HCT116 (cell line): ENCODE measurements around the gene CDC14A. TPM values are rescaled to one million over a fixed set of nuclear protein-coding genes. Genes with fewer than 3 reads are reported as not detected.

Source experiments
- ATAC-seq: fragments of 200-7000 bp; cut with Tn5 transposase; 2 replicates; pipeline ENCODE4 v1.9.1; 2020; ENCODE audit warnings: mild to moderate bottlenecking, moderate library complexity
- BruUV-seq: library from RNA; stranded (reverse); fragments of 400-500 nt; replicated peaks from 2 replicates; lab custom pipeline; 2021; lab: Mats Ljungman, UMichigan
- CTCF ChIA-PET: fragments of 300-600 bp; sonication (Branson Sonifier 250); formaldehyde crosslinking; loops from one replicate; lab custom pipeline; 2021; ENCODE audit warnings: antibody characterized with exemption; lab: Charles Lee
- POLR2A ChIA-PET: fragments of 300-600, 350-600 bp; sonication (Branson Sonifier 250); formaldehyde crosslinking; loops from one replicate; lab custom pipeline; 2021; ENCODE audit warnings: antibody characterized with exemption; lab: Charles Lee
- RAD21 ChIA-PET, 2 experiments: fragments of 300-600 bp; sonication (Branson Sonifier 250); formaldehyde crosslinking; loops; one replicate each; lab custom pipeline; 2023; ENCODE audit warnings: low total read pairs in 2 of 2; ENCODE audit not compliant: uncharacterized antibody in 2 of 2, unreplicated experiment in 2 of 2, low non-redundant PET in 1 of 2; lab: Charles Lee
- DNase-seq: peaks from one replicate; pipeline ENCODE4 v3.0.0-alpha.2; 2010; ENCODE audit warnings: low read depth, low spot score
- H2AFZ ChIP-seq: fragments of 200-600 bp; shearing (Covaris generic), sonication (generic); 2 replicates; pipeline ENCODE4 v1.6.1; 2017; ENCODE audit warnings: low read depth, mixed run types, mixed read lengths, antibody characterized with exemption, low read length; ENCODE audit not compliant: poor library complexity, severe bottlenecking
- H3K27ac ChIP-seq: 2 replicates; pipeline ENCODE4 v1.5.1; 2012; ENCODE audit warnings: low read depth, low read length
- H3K27me3 ChIP-seq: fragments of 200-600 bp; sonication (generic); 2 replicates; pipeline ENCODE4 v1.6.1; 2016; ENCODE audit warnings: mixed run types, low read length, mixed read lengths; ENCODE audit not compliant: insufficient read depth
- H3K36me3 ChIP-seq, 2 experiments: fragments of 200-500 bp in 1 of 2; fragments of 200-600 bp in 1 of 2; sonication (Bioruptor generic) in 1 of 2; sonication (generic) in 1 of 2; 2 replicates each; pipeline versions ENCODE4 v1.5.1 to v1.6.1; 2014 to 2016; ENCODE audit warnings: low read length in 2 of 2, inconsistent platforms in 1 of 2, mixed read lengths in 1 of 2, mixed run types in 1 of 2; ENCODE audit not compliant: insufficient read depth in 2 of 2, control insufficient read depth in 1 of 2
- H3K4me1 ChIP-seq, 2 experiments: fragments of 200-600 bp in 1 of 2; sonication (generic) in 1 of 2; 2 replicates each; pipeline versions ENCODE4 v1.5.1 to v1.6.1; 2012 to 2017; ENCODE audit warnings: low read length in 2 of 2, inconsistent platforms in 1 of 2, mild to moderate bottlenecking in 1 of 2, mixed read lengths in 1 of 2, mixed run types in 1 of 2, moderate library complexity in 1 of 2; ENCODE audit not compliant: insufficient read depth in 2 of 2, control insufficient read depth in 1 of 2
- H3K4me2 ChIP-seq: fragments of 200-600 bp; sonication (generic); 2 replicates; pipeline ENCODE4 v1.6.1; 2017; ENCODE audit warnings: mixed run types, low read length, mixed read lengths
- H3K4me3 ChIP-seq, 2 experiments: fragments of 200-600 bp in 1 of 2; sonication (generic) in 1 of 2; replicated peaks in 1 of 2; 2 replicates each; pipeline ENCODE4 v1.5.1; 2011 to 2016; ENCODE audit warnings: low read length in 2 of 2, control low read depth in 1 of 2, low read depth in 1 of 2, mild to moderate bottlenecking in 1 of 2, mixed read lengths in 1 of 2, mixed run types in 1 of 2
- H3K79me2 ChIP-seq: fragments of 200-600 bp; sonication (generic); 2 replicates; pipeline ENCODE4 v1.6.1; 2017; ENCODE audit warnings: mild to moderate bottlenecking, mixed run types, low read length, moderate library complexity, mixed read lengths; ENCODE audit not compliant: insufficient read depth
- H3K9ac ChIP-seq: fragments of 200-600 bp; sonication (generic); 2 replicates; pipeline ENCODE4 v1.6.1; 2016; ENCODE audit warnings: low read length, mixed read lengths
- H3K9me2 ChIP-seq: fragments of 200-600 bp; sonication (generic), shearing (Covaris generic); 2 replicates; pipeline ENCODE4 v1.6.1; 2017; ENCODE audit warnings: mixed run types, mild to moderate bottlenecking, moderate library complexity; ENCODE audit not compliant: insufficient read depth
- H3K9me3 ChIP-seq, 2 experiments: fragments of 200-500 bp in 1 of 2; fragments of 200-600 bp in 1 of 2; sonication (Bioruptor generic) in 1 of 2; sonication (generic) in 1 of 2; 2 replicates each; pipeline ENCODE4 v1.6.1; 2014 to 2017; ENCODE audit warnings: low read length in 2 of 2, mixed read lengths in 2 of 2, inconsistent platforms in 1 of 2, low read depth in 1 of 2, mild to moderate bottlenecking in 1 of 2, mixed run types in 1 of 2, moderate library complexity in 1 of 2; ENCODE audit not compliant: control insufficient read depth in 1 of 2, insufficient read depth in 1 of 2
- H4K20me1 ChIP-seq: fragments of 200-600 bp; sonication (generic), shearing (Covaris generic); 2 replicates; pipeline ENCODE4 v1.6.1; 2017; ENCODE audit warnings: mixed run types, mild to moderate bottlenecking, moderate library complexity; ENCODE audit not compliant: insufficient read depth
- CBX3 ChIP-seq: IDR thresholded peaks from 2 replicates; pipeline ENCODE4 v1.6.1; 2012; ENCODE audit warnings: low read depth
- EGR1 ChIP-seq: IDR thresholded peaks from 2 replicates; pipeline ENCODE4 v1.6.1; 2012; ENCODE audit warnings: low read depth
- ELF1 ChIP-seq: IDR thresholded peaks from 2 replicates; pipeline ENCODE4 v1.6.1; 2012; ENCODE audit warnings: low read depth, borderline replicate concordance
- EZH2 ChIP-seq: fragments of 200-600 bp; sonication (generic); IDR thresholded peaks from 2 replicates; pipeline ENCODE4 v1.6.1; 2017; ENCODE audit warnings: antibody characterized with exemption, mixed run types
- EZH2phosphoT487 ChIP-seq: fragments of 200-600 bp; IDR thresholded peaks from 2 replicates; pipeline ENCODE4 v1.6.1; 2018; ENCODE audit warnings: antibody characterized with exemption, borderline replicate concordance
- POLR2AphosphoS5 ChIP-seq: IDR thresholded peaks from 2 replicates; pipeline ENCODE4 v1.6.1; 2011; ENCODE audit warnings: mild to moderate bottlenecking, low read depth, low read length, moderate library complexity
- RAD21 ChIP-seq: IDR thresholded peaks from 2 replicates; pipeline ENCODE4 v1.6.1; 2012; ENCODE audit warnings: low read depth, mild to moderate bottlenecking
- SIN3A ChIP-seq: IDR thresholded peaks from 2 replicates; pipeline ENCODE4 v1.6.1; 2012; ENCODE audit warnings: low read depth
- SP1 ChIP-seq: IDR thresholded peaks from 2 replicates; pipeline ENCODE4 v1.6.1; 2012; ENCODE audit warnings: low read depth
- YY1 ChIP-seq: IDR thresholded peaks from 2 replicates; pipeline ENCODE4 v1.6.1; 2011; ENCODE audit warnings: low read length, low read depth, moderate library complexity, mild to moderate bottlenecking; ENCODE audit not compliant: insufficient replicate concordance; ENCODE audit errors: extremely low read depth
- intact Hi-C: fragments of 100-400 bp; cut with micrococcal nuclease; formaldehyde crosslinking; loops from 2 replicates; pipeline ENCODE4 v1.10.0; 2022
- total RNA-seq: library from RNA; stranded (reverse); gene quantifications from one replicate; pipeline ENCODE4 v1.2.1, GENCODE V29; 2021; ENCODE audit not compliant: unreplicated experiment
- TF ChIP-seq, protein P1 (sequence below): IDR thresholded peaks from 2 replicates; pipeline ENCODE4 v1.6.1; 2011; ENCODE audit warnings: mild to moderate bottlenecking, low read length, moderate library complexity; ENCODE audit not compliant: insufficient replicate concordance; ENCODE audit errors: extremely low read depth
- TF ChIP-seq, protein P2 (sequence below), 3 experiments: fragments of 200-600 bp in 1 of 3; sonication (generic) in 1 of 3; IDR thresholded peaks in 2 of 3; conservative IDR thresholded peaks in 1 of 3; 2 replicates each; pipeline ENCODE4 v1.5.1; 2012 to 2017; ENCODE audit warnings: low read depth in 2 of 3, low read length in 2 of 3, antibody characterized with exemption in 1 of 3, borderline replicate concordance in 1 of 3, control low read depth in 1 of 3, mild to moderate bottlenecking in 1 of 3, mixed read lengths in 1 of 3, mixed run types in 1 of 3, moderate library complexity in 1 of 3; ENCODE audit not compliant: insufficient read depth in 1 of 3

The CDC14A gene
- total RNA-seq, 1 experiment from 2014 or later: 5.1 TPM

- TF ChIP-seq RAD21 (no peak), ELF1 (no peak), SIN3A (no peak), CBX3 (no peak), POLR2AphosphoS5 (no peak), EZH2phosphoT487 (no peak), SP1 (no peak), YY1 (no peak), EGR1 (no peak), EZH2 (no peak)
- TF ChIP-seq, protein P1, sequence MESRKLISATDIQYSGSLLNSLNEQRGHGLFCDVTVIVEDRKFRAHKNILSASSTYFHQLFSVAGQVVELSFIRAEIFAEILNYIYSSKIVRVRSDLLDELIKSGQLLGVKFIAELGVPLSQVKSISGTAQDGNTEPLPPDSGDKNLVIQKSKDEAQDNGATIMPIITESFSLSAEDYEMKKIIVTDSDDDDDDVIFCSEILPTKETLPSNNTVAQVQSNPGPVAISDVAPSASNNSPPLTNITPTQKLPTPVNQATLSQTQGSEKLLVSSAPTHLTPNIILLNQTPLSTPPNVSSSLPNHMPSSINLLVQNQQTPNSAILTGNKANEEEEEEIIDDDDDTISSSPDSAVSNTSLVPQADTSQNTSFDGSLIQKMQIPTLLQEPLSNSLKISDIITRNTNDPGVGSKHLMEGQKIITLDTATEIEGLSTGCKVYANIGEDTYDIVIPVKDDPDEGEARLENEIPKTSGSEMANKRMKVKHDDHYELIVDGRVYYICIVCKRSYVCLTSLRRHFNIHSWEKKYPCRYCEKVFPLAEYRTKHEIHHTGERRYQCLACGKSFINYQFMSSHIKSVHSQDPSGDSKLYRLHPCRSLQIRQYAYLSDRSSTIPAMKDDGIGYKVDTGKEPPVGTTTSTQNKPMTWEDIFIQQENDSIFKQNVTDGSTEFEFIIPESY: no peak
- TF ChIP-seq, protein P2, sequence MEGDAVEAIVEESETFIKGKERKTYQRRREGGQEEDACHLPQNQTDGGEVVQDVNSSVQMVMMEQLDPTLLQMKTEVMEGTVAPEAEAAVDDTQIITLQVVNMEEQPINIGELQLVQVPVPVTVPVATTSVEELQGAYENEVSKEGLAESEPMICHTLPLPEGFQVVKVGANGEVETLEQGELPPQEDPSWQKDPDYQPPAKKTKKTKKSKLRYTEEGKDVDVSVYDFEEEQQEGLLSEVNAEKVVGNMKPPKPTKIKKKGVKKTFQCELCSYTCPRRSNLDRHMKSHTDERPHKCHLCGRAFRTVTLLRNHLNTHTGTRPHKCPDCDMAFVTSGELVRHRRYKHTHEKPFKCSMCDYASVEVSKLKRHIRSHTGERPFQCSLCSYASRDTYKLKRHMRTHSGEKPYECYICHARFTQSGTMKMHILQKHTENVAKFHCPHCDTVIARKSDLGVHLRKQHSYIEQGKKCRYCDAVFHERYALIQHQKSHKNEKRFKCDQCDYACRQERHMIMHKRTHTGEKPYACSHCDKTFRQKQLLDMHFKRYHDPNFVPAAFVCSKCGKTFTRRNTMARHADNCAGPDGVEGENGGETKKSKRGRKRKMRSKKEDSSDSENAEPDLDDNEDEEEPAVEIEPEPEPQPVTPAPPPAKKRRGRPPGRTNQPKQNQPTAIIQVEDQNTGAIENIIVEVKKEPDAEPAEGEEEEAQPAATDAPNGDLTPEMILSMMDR (IDR thresholded peaks at IDR 0.05 in 2 of 3, conservative IDR thresholded peaks at IDR 0.05 in 1 of 3; ENCODE audit: borderline replicate concordance in 1 of 3, insufficient read depth in 1 of 3, low read depth in 2 of 3, low read length in 2 of 3): no peak
- Histone ChIP-seq H2AFZ (no peak overlapping the region), H3K27ac (no peak overlapping the region), H3K9me2 (no peaks in the 10 kb centered on the region), H3K4me3 (no peak overlapping the region), H3K9ac (no peak overlapping the region), H3K36me3 (no peaks in the 10 kb centered on the region), H3K4me1 (no peaks in the 10 kb centered on the region), H3K4me2 (no peak overlapping the region), H4K20me1 (no peaks in the 10 kb centered on the region), H3K9me3 (no peaks in the 10 kb centered on the region), H3K79me2 (no peaks in the 10 kb centered on the region), H3K27me3 (no peaks in the 10 kb centered on the region)
- intact Hi-C loops: no loop called here
- ATAC-seq: no peak
- POLR2A ChIA-PET: no interaction called here
- RAD21 ChIA-PET: no interaction called here
- CTCF ChIA-PET: no interaction called here
- no TSS peak for BruUV-seq
- no peak for DNase-seq
These were observed 213.2 kb downstream of the CDC14A start for GRCh38 chr1:100565533-100565932.
